ENCODE results near the gene ELAVL3.
"Not testable (repeated sequence)": the region's sequence is repeated elsewhere in the genome, so short reads cannot be mapped to it uniquely, and the experiment has no call there.

ELAVL3 gene

GRCh38 chr19:11479898-11480714 lies 740 bp downstream of the ELAVL3 start:
- DNase-seq (no peak), ATAC-seq (replicated peaks) (no peak)
- H3K36me3 Mint-ChIP-seq, result peaks cover 10 to 15% of the 10 kb centered on the region in 2 donors
- H3K27me3 Mint-ChIP-seq, result peaks cover 31 to 62% of the 10 kb centered on the region in 2 donors
- H3K9me3 Mint-ChIP-seq, result peaks cover 0 to 1% of the 10 kb centered on the region in 2 donors
- peaks cover 19 to 34% of the 10 kb centered on the region in 2 donors for H3K4me1 Mint-ChIP-seq
- H3K27ac Mint-ChIP-seq, result no peak overlapping the region
- H3K4me3 Mint-ChIP-seq, result no peak overlapping the region

- ATAC-seq (replicated peaks) (no peak), DNase-seq (no peak)
- peaks cover 19 to 34% of the 10 kb centered on the region in 2 donors for H3K4me1 Mint-ChIP-seq
- H3K9me3 Mint-ChIP-seq, result peaks cover 0 to 1% of the 10 kb centered on the region in 2 donors
- H3K4me3 Mint-ChIP-seq, result peak overlapping the region; percentile 39 to 43
- peaks cover 30 to 62% of the 10 kb centered on the region in 2 donors for H3K27me3 Mint-ChIP-seq
- no peak overlapping the region for H3K27ac Mint-ChIP-seq
- H3K36me3 Mint-ChIP-seq, result peaks cover 4 to 11% of the 10 kb centered on the region in 2 donors
Measured at GRCh38 chr19:11479090-11479897, 1.6 kb downstream of the ELAVL3 start.

- H3K27ac Mint-ChIP-seq, result no peak overlapping the region
- peaks cover 19 to 34% of the 10 kb centered on the region in 2 donors for H3K4me1 Mint-ChIP-seq
- H3K4me3 Mint-ChIP-seq, result no peak overlapping the region
- peaks cover 0 to 7% of the 10 kb centered on the region in 2 donors for H3K36me3 Mint-ChIP-seq
- peaks cover 30 to 62% of the 10 kb centered on the region in 2 donors for H3K27me3 Mint-ChIP-seq
- ATAC-seq (replicated peaks) (no peak), DNase-seq (no peak)
- peaks cover 0 to 1% of the 10 kb centered on the region in 2 donors for H3K9me3 Mint-ChIP-seq
Measured at GRCh38 chr19:11478167-11479089, 2.4 kb downstream of the ELAVL3 start.

GRCh38 chr19:11475861-11476260 lies 5.0 kb downstream of the ELAVL3 start:
- Mint-ChIP-seq H3K9me3 (no peaks in the 10 kb centered on the region), H3K27ac (no peak overlapping the region), H3K27me3 (peaks cover 16 to 53% of the 10 kb centered on the region in 2 donors), H3K36me3 (peaks cover 0 to 3% of the 10 kb centered on the region in 2 donors), H3K4me3 (no peak overlapping the region), H3K4me1 (peaks cover 8 to 12% of the 10 kb centered on the region in 2 donors)
- DNase-seq (no peak), ATAC-seq (replicated peaks) (no peak)

- H3K4me3 Mint-ChIP-seq; H3K27ac Mint-ChIP-seq; ATAC-seq (replicated peaks); DNase-seq; H3K9me3 Mint-ChIP-seq; H3K36me3 Mint-ChIP-seq: not testable (repeated sequence)
- Mint-ChIP-seq H3K4me1 (peaks cover 8 to 12% of the 10 kb centered on the region in 2 donors), H3K27me3 (peaks cover 16 to 51% of the 10 kb centered on the region in 2 donors)
Measured at GRCh38 chr19:11475343-11475742, 5.5 kb downstream of the ELAVL3 start.

GRCh38 chr19:11473725-11474124 lies 7.1 kb downstream of the ELAVL3 start:
- H3K36me3 Mint-ChIP-seq, result no peaks in the 10 kb centered on the region
- no peak for DNase-seq
- no peak for ATAC-seq (replicated peaks)
- H3K27me3 Mint-ChIP-seq, result peaks cover 10 to 38% of the 10 kb centered on the region in 2 donors
- no peak overlapping the region for H3K27ac Mint-ChIP-seq
- peaks cover 3 to 5% of the 10 kb centered on the region in 2 donors for H3K4me1 Mint-ChIP-seq
- H3K4me3 Mint-ChIP-seq, result no peak overlapping the region
- no peaks in the 10 kb centered on the region for H3K9me3 Mint-ChIP-seq

- H3K9me3 Mint-ChIP-seq; H3K4me1 Mint-ChIP-seq; ATAC-seq (replicated peaks): not testable (repeated sequence)
Measured at GRCh38 chr19:11468266-11468845, 12.5 kb downstream of the ELAVL3 start.

GRCh38 chr19:11465600-11465999 lies 15.2 kb downstream of the ELAVL3 start:
- DNase-seq (no peak), ATAC-seq (replicated peaks) (no peak)
- Mint-ChIP-seq H3K4me1 (no peaks in the 10 kb centered on the region), H3K36me3 (no peaks in the 10 kb centered on the region), H3K4me3 (no peak overlapping the region), H3K9me3 (no peaks in the 10 kb centered on the region), H3K27me3 (peaks cover under 1 to 4% of the 10 kb centered on the region in 2 donors), H3K27ac (no peak overlapping the region)

More at GRCh38 chr19:11468266-11468845, 12.5 kb downstream of the ELAVL3 start:
- H3K36me3 Mint-ChIP-seq, H3K4me3 Mint-ChIP-seq, DNase-seq, H3K27ac Mint-ChIP-seq: not testable (repeated sequence)
- H3K27me3 Mint-ChIP-seq, result peaks cover 5 to 12% of the 10 kb centered on the region in 2 donors

- ATAC-seq (replicated peaks) (no peak), DNase-seq (no peak)
- Mint-ChIP-seq H3K4me1 (no peaks in the 10 kb centered on the region), H3K36me3 (no peaks in the 10 kb centered on the region), H3K27me3 (peaks cover 11 to 14% of the 10 kb centered on the region in 2 donors), H3K9me3 (no peaks in the 10 kb centered on the region), H3K4me3 (no peak overlapping the region), H3K27ac (no peak overlapping the region)
Measured at GRCh38 chr19:11464333-11465265, 16.2 kb downstream of the ELAVL3 start.

- H3K27ac Mint-ChIP-seq, result no peak overlapping the region
- no peaks in the 10 kb centered on the region for H3K9me3 Mint-ChIP-seq
- H3K36me3 Mint-ChIP-seq, result no peaks in the 10 kb centered on the region
- DNase-seq (no peak), ATAC-seq (replicated peaks) (peak in 1 of 2 donors; percentile 16)
- H3K27me3 Mint-ChIP-seq, result peaks cover 12 to 18% of the 10 kb centered on the region in 2 donors
- no peak overlapping the region for H3K4me3 Mint-ChIP-seq
- H3K4me1 Mint-ChIP-seq, result no peaks in the 10 kb centered on the region
Measured at GRCh38 chr19:11463391-11463790, 17.5 kb downstream of the ELAVL3 start.

- DNase-seq, result no peak
- Mint-ChIP-seq H3K36me3 (no peaks in the 10 kb centered on the region), H3K27ac (no peak overlapping the region), H3K9me3 (no peaks in the 10 kb centered on the region), H3K27me3 (peaks cover 12 to 31% of the 10 kb centered on the region in 2 donors), H3K4me3 (no peak overlapping the region), H3K4me1 (no peaks in the 10 kb centered on the region)
- no peak for ATAC-seq (replicated peaks)
Measured at GRCh38 chr19:11461453-11461852, 19.4 kb downstream of the ELAVL3 start.

GRCh38 chr19:11460207-11460606 lies 20.6 kb downstream of the ELAVL3 start:
- Mint-ChIP-seq H3K9me3 (no peaks in the 10 kb centered on the region), H3K36me3 (no peaks in the 10 kb centered on the region), H3K4me3 (no peak overlapping the region), H3K4me1 (no peaks in the 10 kb centered on the region), H3K27ac (no peak overlapping the region), H3K27me3 (peaks cover 12 to 31% of the 10 kb centered on the region in 2 donors)
- ATAC-seq (replicated peaks) (no peak), DNase-seq (no peak)

- peaks cover 12 to 31% of the 10 kb centered on the region in 2 donors for H3K27me3 Mint-ChIP-seq
Measured at GRCh38 chr19:11458912-11459311, 21.9 kb downstream of the ELAVL3 start.

More at GRCh38 chr19:11458912-11459311, 21.9 kb downstream of the ELAVL3 start:
- ATAC-seq (replicated peaks); H3K4me3 Mint-ChIP-seq; H3K4me1 Mint-ChIP-seq; H3K36me3 Mint-ChIP-seq; H3K9me3 Mint-ChIP-seq; H3K27ac Mint-ChIP-seq; DNase-seq: not testable (repeated sequence)
